ENCODE data around the gene ATP8A2. TPM values are rescaled to one million over a fixed set of nuclear protein-coding genes. Genes with fewer than 3 reads are reported as not detected.

The ATP8A2 gene
- total and polyA plus RNA-seq, 2 of the 4 experiments (the other 2 are of a cell fraction), result 0.02 to 0.18 TPM

DNA sequence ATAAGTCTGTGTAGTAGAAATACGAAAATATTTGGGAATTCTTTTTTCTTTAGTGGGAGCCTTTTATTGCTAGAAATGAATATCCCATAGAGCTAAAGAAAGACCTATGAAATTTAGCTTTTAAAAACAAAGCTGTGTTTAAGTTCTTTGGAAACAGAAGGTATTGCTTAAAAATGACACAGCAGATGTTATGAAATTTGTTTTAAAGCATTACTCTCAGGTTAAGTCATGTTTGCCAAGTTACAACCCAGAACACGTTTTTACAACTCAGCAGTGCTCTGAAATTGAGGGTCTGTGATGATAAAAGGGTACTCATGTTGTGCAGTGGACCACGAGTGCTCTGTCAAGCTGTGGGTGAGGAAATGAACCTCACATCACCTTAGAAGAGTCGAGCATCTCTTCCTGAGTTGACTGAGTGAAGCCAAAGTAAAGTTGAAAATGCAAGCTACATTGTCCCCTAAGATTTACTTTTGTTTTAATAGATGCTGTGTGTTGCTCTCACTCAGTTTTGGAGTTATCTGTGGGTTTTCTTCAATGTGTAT lies 519.0 kb downstream of the ATP8A2 start:
- Histone ChIP-seq H3K4me2 (ENCODE audit: low read depth, low read length) (no peak overlapping the region), H3K36me3 (ENCODE audit: control insufficient read depth, insufficient read depth, low read length) (no peaks in the 10 kb centered on the region), H3K27ac (ENCODE audit: insufficient read depth, low read length) (no peak overlapping the region), H3K9me3 (ENCODE audit: control insufficient read depth, insufficient read depth, low read length) (peaks cover 2% of the 10 kb centered on the region; the same call in 1 of the 2 replicates), H3K18ac (ENCODE audit: low read depth, low read length) (no peak overlapping the region), H3K9ac (ENCODE audit: low read depth, low read length) (no peak overlapping the region), H3K56ac (ENCODE audit: extremely low read depth, insufficient read depth, low read length) (no peak overlapping the region), H2BK5ac (ENCODE audit: low read depth, low read length, poor library complexity, severe bottlenecking) (no peak overlapping the region), H4K91ac (ENCODE audit: insufficient read depth, low read depth, low read length) (no peak overlapping the region), H2BK20ac (ENCODE audit: low read depth, low read length) (no peak overlapping the region), H2AK9ac (replicated peaks; ENCODE audit: low read depth, low read length, poor library complexity) (no peak overlapping the region), H2BK15ac (ENCODE audit: low read depth, low read length) (no peak overlapping the region), H3K14ac (replicated peaks; ENCODE audit: low read depth, low read length) (no peak overlapping the region), H4K20me1 (ENCODE audit: insufficient read depth, low read length) (no peaks in the 10 kb centered on the region), H3K9me1 (ENCODE audit: insufficient read depth, low read length) (no peaks in the 10 kb centered on the region), H3K4me1 (ENCODE audit: control insufficient read depth, insufficient read depth, low read length) (no peaks in the 10 kb centered on the region), H3K79me1 (ENCODE audit: low read depth in 1 of 2, low read length in 2 of 2) (no peaks in the 10 kb centered on the region), H3K4ac (ENCODE audit: low read depth, low read length) (no peak overlapping the region), H3K27me3 (ENCODE audit: control insufficient read depth, insufficient read depth, low read length) (no peaks in the 10 kb centered on the region), H3K4me3 (ENCODE audit: insufficient read depth, low read depth, low read length) (no peak overlapping the region), H3K23ac (ENCODE audit: low read depth, low read length) (no peak overlapping the region), H4K8ac (ENCODE audit: low read depth in 2 of 2, low read length in 2 of 2) (no peak overlapping the region), H2AFZ (replicated peaks; ENCODE audit: low read length, poor library complexity) (no peak overlapping the region), H2AK5ac (ENCODE audit: low read depth, low read length) (no peak overlapping the region), H4K5ac (ENCODE audit: low read depth, low read length) (no peak overlapping the region), H2BK120ac (ENCODE audit: low read depth, low read length) (no peak overlapping the region)
- DNase-seq (no peak), ATAC-seq (ENCODE audit: low read depth) (no peak)
- BruUV-seq (replicated peaks), result no TSS peak
- no CpG with 5 or more reads among the region's 4 CpGs for WGBS, 2 experiments (ENCODE audit: extremely low coverage in 2 of 2, insufficient read length in 1 of 2)
- TF ChIP-seq SMC3 (IDR thresholded peaks at IDR 0.05; ENCODE audit: low read depth, low read length) (no peak), CHD1 (IDR thresholded peaks at IDR 0.05; ENCODE audit: low read depth, low read length) (no peak), MAZ (IDR thresholded peaks at IDR 0.05; ENCODE audit: borderline replicate concordance, low read depth, low read length) (no peak), MXI1 (IDR thresholded peaks at IDR 0.05; ENCODE audit: borderline replicate concordance, low read depth, low read length) (no peak), MAFK (IDR thresholded peaks at IDR 0.05; ENCODE audit: low read depth, low read length) (no peak), BHLHE40 (IDR thresholded peaks at IDR 0.05; ENCODE audit: low read depth, low read length) (no peak)
- TF ChIP-seq, protein P1, sequence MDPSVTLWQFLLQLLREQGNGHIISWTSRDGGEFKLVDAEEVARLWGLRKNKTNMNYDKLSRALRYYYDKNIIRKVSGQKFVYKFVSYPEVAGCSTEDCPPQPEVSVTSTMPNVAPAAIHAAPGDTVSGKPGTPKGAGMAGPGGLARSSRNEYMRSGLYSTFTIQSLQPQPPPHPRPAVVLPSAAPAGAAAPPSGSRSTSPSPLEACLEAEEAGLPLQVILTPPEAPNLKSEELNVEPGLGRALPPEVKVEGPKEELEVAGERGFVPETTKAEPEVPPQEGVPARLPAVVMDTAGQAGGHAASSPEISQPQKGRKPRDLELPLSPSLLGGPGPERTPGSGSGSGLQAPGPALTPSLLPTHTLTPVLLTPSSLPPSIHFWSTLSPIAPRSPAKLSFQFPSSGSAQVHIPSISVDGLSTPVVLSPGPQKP (IDR thresholded peaks at IDR 0.05; ENCODE audit: borderline replicate concordance, low read depth, low read length), result no peak
- dilution Hi-C loops (cut with HindIII; ENCODE audit: low sequenced_read_pairs, unreplicated experiment), result no loop called here
- ChIA-PET CTCF (no interaction called here), POLR2A (ENCODE audit: unreplicated experiment) (no interaction called here)
- in situ Hi-C loops (cut with MboI; ENCODE audit: low sequenced_read_pairs), result no loop called here
- intact Hi-C loops (cut with micrococcal nuclease), result no loop called here
